GM18870 (cell line): ENCODE results near the gene CNIH2.
"Not testable (repeated sequence)": the region's sequence is repeated elsewhere in the genome, so short reads cannot be mapped to it uniquely, and the experiment has no call there.

Source experiments
- ATAC-seq: cut with Tn5 transposase; IDR thresholded peaks from one replicate; pipeline ENCODE4 v1.9.1; 2021; ENCODE audit warnings: moderate library complexity; ENCODE audit not compliant: unreplicated experiment

The CNIH2 gene

GRCh38 chr11:66275984-66276612 lies 1.9 kb upstream of the CNIH2 start:
- no peak for ATAC-seq

GRCh38 chr11:66276619-66277018 lies 1.4 kb upstream of the CNIH2 start:
- ATAC-seq: not testable (repeated sequence)

- not testable (repeated sequence) for ATAC-seq
Measured at GRCh38 chr11:66277064-66277463, 911 bp upstream of the CNIH2 start.

- no peak for ATAC-seq
Measured at GRCh38 chr11:66278363-66279091, 552 bp downstream of the CNIH2 start.

- no peak for ATAC-seq
Measured at GRCh38 chr11:66279092-66279734, 1.2 kb downstream of the CNIH2 start.

GRCh38 chr11:66280428-66280827 lies 2.5 kb downstream of the CNIH2 start:
- ATAC-seq: no peak

- ATAC-seq: no peak
Measured at GRCh38 chr11:66281001-66281400, 3.0 kb downstream of the CNIH2 start.

GRCh38 chr11:66281776-66282467 lies 3.9 kb downstream of the CNIH2 start:
- no peak for ATAC-seq

- peak; percentile 67 for ATAC-seq
Measured at GRCh38 chr11:66282468-66283455, 4.8 kb downstream of the CNIH2 start.

- ATAC-seq: no peak
Measured at GRCh38 chr11:66283461-66284105, 5.6 kb downstream of the CNIH2 start.

- ATAC-seq: no peak
Measured at GRCh38 chr11:66284526-66285078, 6.6 kb downstream of the CNIH2 start.

GRCh38 chr11:66285250-66285947 lies 7.4 kb downstream of the CNIH2 start:
- ATAC-seq: no peak

- ATAC-seq: no peak
Measured at GRCh38 chr11:66286699-66287098, 8.7 kb downstream of the CNIH2 start.

- no peak for ATAC-seq
Measured at GRCh38 chr11:66287211-66287888, 9.4 kb downstream of the CNIH2 start.

- ATAC-seq: no peak
Measured at GRCh38 chr11:66287889-66288670, 10.1 kb downstream of the CNIH2 start.

GRCh38 chr11:66288671-66289547 lies 10.9 kb downstream of the CNIH2 start, which contains the start of gene YIF1A:
Gene YIF1A (minus strand): TSS chr11:66289143. CDS start chr11:66288985, 158 bp downstream.
- peak; percentile 89 for ATAC-seq
